Measurements from ENCODE around the gene SLC44A4.

GRCh38 chr6:31884528-31885035 lies 5.8 kb upstream of the SLC44A4 start:
- TF ChIP-seq, protein P1, sequence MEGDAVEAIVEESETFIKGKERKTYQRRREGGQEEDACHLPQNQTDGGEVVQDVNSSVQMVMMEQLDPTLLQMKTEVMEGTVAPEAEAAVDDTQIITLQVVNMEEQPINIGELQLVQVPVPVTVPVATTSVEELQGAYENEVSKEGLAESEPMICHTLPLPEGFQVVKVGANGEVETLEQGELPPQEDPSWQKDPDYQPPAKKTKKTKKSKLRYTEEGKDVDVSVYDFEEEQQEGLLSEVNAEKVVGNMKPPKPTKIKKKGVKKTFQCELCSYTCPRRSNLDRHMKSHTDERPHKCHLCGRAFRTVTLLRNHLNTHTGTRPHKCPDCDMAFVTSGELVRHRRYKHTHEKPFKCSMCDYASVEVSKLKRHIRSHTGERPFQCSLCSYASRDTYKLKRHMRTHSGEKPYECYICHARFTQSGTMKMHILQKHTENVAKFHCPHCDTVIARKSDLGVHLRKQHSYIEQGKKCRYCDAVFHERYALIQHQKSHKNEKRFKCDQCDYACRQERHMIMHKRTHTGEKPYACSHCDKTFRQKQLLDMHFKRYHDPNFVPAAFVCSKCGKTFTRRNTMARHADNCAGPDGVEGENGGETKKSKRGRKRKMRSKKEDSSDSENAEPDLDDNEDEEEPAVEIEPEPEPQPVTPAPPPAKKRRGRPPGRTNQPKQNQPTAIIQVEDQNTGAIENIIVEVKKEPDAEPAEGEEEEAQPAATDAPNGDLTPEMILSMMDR (IDR thresholded peaks at IDR 0.05) = no peak
- no peak for TF ChIP-seq POLR2A (IDR thresholded peaks at IDR 0.05)
